Uterus (tissue), 4 donors: ENCODE measurements around the gene CC2D2B. TPM values are rescaled to one million over a fixed set of nuclear protein-coding genes. Genes with fewer than 3 reads are reported as not detected.

Source experiments
- DNase-seq, 2 donors: peaks; one replicate each; pipeline ENCODE4 v3.0.0-alpha.2; 2019 to 2020
- H3K27ac ChIP-seq, 2 donors: fragments of 200-600 bp; sonication (generic); 1 replicate in 1 of 2; 2 replicates in 1 of 2; pipeline ENCODE4 v1.5.1; 2016 to 2018
- H3K27me3 ChIP-seq, 2 donors: fragments of 200-600 bp; sonication (generic); one replicate each; pipeline ENCODE4 v1.5.1; 2018 to 2019; ENCODE audit warnings: control low read depth in 1 of 2
- H3K36me3 ChIP-seq, 2 donors: fragments of 200-600 bp; sonication (generic); one replicate each; pipeline ENCODE4 v1.5.1; 2019; ENCODE audit warnings: control low read depth in 1 of 2
- H3K4me1 ChIP-seq, 2 donors: fragments of 200-600 bp; sonication (generic); one replicate each; pipeline ENCODE4 v1.5.1; 2018 to 2019; ENCODE audit warnings: control low read depth in 1 of 2
- H3K4me3 ChIP-seq, 2 donors: fragments of 200-600 bp; sonication (generic); 1 replicate in 1 of 2; 2 replicates in 1 of 2; pipeline ENCODE4 v1.5.1; 2018 to 2019; ENCODE audit warnings: mild to moderate bottlenecking in 1 of 2
- H3K9me3 ChIP-seq, 2 donors: fragments of 200-600 bp; sonication (generic); one replicate each; pipeline ENCODE4 v1.5.1; 2019; ENCODE audit warnings: control low read depth in 1 of 2
- CTCF ChIP-seq, 4 experiments: fragments of 200-600 bp in 2 of 4; fragments of 450-650 bp in 2 of 4; sonication (generic) in 2 of 4; IDR thresholded peaks; one replicate each; pipeline ENCODE4 v1.5.1; 2016 to 2019; ENCODE audit warnings: antibody characterized with exemption in 4 of 4, mild to moderate bottlenecking in 2 of 4, moderate library complexity in 1 of 4
- POLR2A ChIP-seq, 2 donors: fragments of 450-650 bp; IDR thresholded peaks; one replicate each; pipeline ENCODE4 v1.6.1; 2016; ENCODE audit warnings: antibody characterized with exemption in 2 of 2, mild to moderate bottlenecking in 1 of 2, moderate library complexity in 1 of 2
- intact Hi-C: fragments of 100-400 bp; cut with DNase I; formaldehyde crosslinking; loops from one replicate; pipeline ENCODE4 v1.15.1; 2023; ENCODE audit warnings: low total_unique reads
- total RNA-seq, 4 donors: library from RNA; depleted of rRNA in 3 of 4; stranded (reverse); fragments of >200 nt in 3 of 4; gene quantifications; one replicate each; pipeline versions ENCODE4 v1.1.0 to v1.2.4, GENCODE V29; 2014 to 2023
- donor health status: DM: yes; HTN: yes; CAD: no.

CC2D2B gene
- total RNA-seq, 4 donors from 2014 or later: 2.1 to 7.3 (median 5.0) TPM

GRCh38 chr10:96014473-96015102, 106.8 kb downstream of the CC2D2B start:
- no peaks in the 10 kb centered on the region for H3K4me1 ChIP-seq
- H3K27me3 ChIP-seq: no peaks in the 10 kb centered on the region
- intact Hi-C loops: no loop called here

GRCh38 chr10:96017191-96017687, 109.5 kb downstream of the CC2D2B start:
- DNase-seq: peak in 1 of 2 donors; percentile 23
- no peaks in the 10 kb centered on the region for H3K4me1 ChIP-seq
- no peak overlapping the region for H3K27ac ChIP-seq
- intact Hi-C loops: no loop called here
- no peaks in the 10 kb centered on the region for H3K9me3 ChIP-seq
- TF ChIP-seq POLR2A (IDR thresholded peaks at IDR 0.05) (no peak), CTCF (IDR thresholded peaks at IDR 0.05) (peak; percentile 51 to 62 (median 59))
- H3K4me3 ChIP-seq: no peak overlapping the region
- no peaks in the 10 kb centered on the region for H3K36me3 ChIP-seq
- H3K27me3 ChIP-seq: no peaks in the 10 kb centered on the region

More at GRCh38 chr10:96014473-96015102, 106.8 kb downstream of the CC2D2B start:
- Histone ChIP-seq H3K9me3 (no peaks in the 10 kb centered on the region), H3K4me3 (no peak overlapping the region), H3K27ac (no peak overlapping the region), H3K36me3 (no peaks in the 10 kb centered on the region)
- no peak for TF ChIP-seq POLR2A (IDR thresholded peaks at IDR 0.05)
- no peak for TF ChIP-seq CTCF (IDR thresholded peaks at IDR 0.05)
- no peak for DNase-seq

- no peaks in the 10 kb centered on the region for H3K36me3 ChIP-seq
- no peak for TF ChIP-seq POLR2A (IDR thresholded peaks at IDR 0.05)
- no peaks in the 10 kb centered on the region for H3K27me3 ChIP-seq
- H3K4me3 ChIP-seq: no peak overlapping the region
- no peaks in the 10 kb centered on the region for H3K9me3 ChIP-seq
- no peak overlapping the region for H3K27ac ChIP-seq
- intact Hi-C loops: no loop called here
- H3K4me1 ChIP-seq: no peaks in the 10 kb centered on the region
- no peak for DNase-seq
Measured at GRCh38 chr10:96021332-96021731, 113.6 kb downstream of the CC2D2B start.

GRCh38 chr10:96022739-96023138, 115.0 kb downstream of the CC2D2B start:
- H3K4me3 ChIP-seq: no peak overlapping the region
- DNase-seq: no peak
- H3K27ac ChIP-seq: no peak overlapping the region
- no peaks in the 10 kb centered on the region for H3K4me1 ChIP-seq
- no peaks in the 10 kb centered on the region for H3K27me3 ChIP-seq
- no peaks in the 10 kb centered on the region for H3K36me3 ChIP-seq
- TF ChIP-seq CTCF (IDR thresholded peaks at IDR 0.05): no peak
- no peaks in the 10 kb centered on the region for H3K9me3 ChIP-seq
- intact Hi-C loops: no loop called here

- H3K27me3 ChIP-seq: no peaks in the 10 kb centered on the region
- H3K27ac ChIP-seq: no peak overlapping the region
- no peaks in the 10 kb centered on the region for H3K36me3 ChIP-seq
- no peak for DNase-seq
- TF ChIP-seq CTCF (IDR thresholded peaks at IDR 0.05) (no peak), POLR2A (IDR thresholded peaks at IDR 0.05) (no peak)
- H3K4me3 ChIP-seq: no peak overlapping the region
- no peaks in the 10 kb centered on the region for H3K4me1 ChIP-seq
- intact Hi-C loops: no loop called here
- H3K9me3 ChIP-seq: no peaks in the 10 kb centered on the region
Measured at GRCh38 chr10:96023168-96023567, 115.4 kb downstream of the CC2D2B start.
